ENCODE data around the gene MBNL1.

DNA sequence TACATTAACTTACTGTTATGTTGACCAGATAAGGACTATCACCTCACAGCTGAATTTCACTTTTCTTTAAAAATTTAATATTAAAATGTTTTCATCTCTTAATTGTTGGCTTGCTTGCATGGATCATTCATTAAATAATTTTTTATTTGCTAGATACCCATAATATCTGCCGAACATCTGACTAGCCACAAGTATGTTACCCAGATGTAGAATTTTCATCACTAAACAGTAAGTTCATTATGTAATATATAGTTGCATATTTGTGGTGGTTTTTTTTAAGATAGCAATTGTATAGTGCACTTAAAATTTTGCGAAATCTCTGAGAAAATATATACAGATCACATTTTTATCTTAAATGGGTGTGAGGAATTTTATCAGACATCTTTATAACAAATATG lies 190.4 kb downstream of the MBNL1 start:
- TF ChIP-seq POLR2A (IDR thresholded peaks at IDR 0.05): no peak
- TF ChIP-seq, protein P1, sequence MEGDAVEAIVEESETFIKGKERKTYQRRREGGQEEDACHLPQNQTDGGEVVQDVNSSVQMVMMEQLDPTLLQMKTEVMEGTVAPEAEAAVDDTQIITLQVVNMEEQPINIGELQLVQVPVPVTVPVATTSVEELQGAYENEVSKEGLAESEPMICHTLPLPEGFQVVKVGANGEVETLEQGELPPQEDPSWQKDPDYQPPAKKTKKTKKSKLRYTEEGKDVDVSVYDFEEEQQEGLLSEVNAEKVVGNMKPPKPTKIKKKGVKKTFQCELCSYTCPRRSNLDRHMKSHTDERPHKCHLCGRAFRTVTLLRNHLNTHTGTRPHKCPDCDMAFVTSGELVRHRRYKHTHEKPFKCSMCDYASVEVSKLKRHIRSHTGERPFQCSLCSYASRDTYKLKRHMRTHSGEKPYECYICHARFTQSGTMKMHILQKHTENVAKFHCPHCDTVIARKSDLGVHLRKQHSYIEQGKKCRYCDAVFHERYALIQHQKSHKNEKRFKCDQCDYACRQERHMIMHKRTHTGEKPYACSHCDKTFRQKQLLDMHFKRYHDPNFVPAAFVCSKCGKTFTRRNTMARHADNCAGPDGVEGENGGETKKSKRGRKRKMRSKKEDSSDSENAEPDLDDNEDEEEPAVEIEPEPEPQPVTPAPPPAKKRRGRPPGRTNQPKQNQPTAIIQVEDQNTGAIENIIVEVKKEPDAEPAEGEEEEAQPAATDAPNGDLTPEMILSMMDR (IDR thresholded peaks at IDR 0.05): no peak
